ENCODE measurements around the gene TNRC6A.
"Not testable (repeated sequence)": the region's sequence is repeated elsewhere in the genome, so short reads cannot be mapped to it uniquely, and the experiment has no call there.

DNA sequence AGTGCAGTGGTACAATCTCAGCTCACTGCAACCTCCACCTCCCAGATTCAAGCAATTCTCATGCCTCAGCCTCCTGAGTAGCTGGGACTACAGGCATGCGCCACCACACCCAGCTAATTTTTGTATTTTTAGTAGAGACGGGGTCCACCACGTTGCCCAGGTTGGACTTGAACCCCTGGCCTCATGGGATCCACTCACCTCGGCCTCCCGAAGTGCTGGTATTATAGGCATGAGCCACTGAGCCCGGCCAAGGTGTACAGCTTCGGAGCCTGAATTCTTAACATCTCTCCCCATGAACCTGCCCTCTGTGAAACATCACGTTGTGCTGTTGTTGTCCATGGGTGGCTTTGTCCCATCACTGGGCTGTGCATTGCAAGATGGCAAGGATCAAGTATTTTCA lies 127.4 kb downstream of the TNRC6A start:
- TF ChIP-seq CTCF (IDR thresholded peaks at IDR 0.05 in 2 of 3, conservative IDR thresholded peaks at IDR 0.05 in 1 of 3; ENCODE audit: control insufficient read depth in 2 of 3, extremely low read depth in 1 of 3, insufficient read depth in 1 of 3, low read depth in 3 of 3, low read length in 3 of 3); BHLHE40 (IDR thresholded peaks at IDR 0.05; ENCODE audit: borderline replicate concordance in 1 of 2, low read depth in 2 of 2, low read length in 1 of 2); E2F4 (IDR thresholded peaks at IDR 0.05; ENCODE audit: low read depth, low read length); POU2F2 (IDR thresholded peaks at IDR 0.05; ENCODE audit: borderline replicate concordance, low read depth, low read length); FOXK2 (IDR thresholded peaks at IDR 0.05); EZH2 (IDR thresholded peaks at IDR 0.05; ENCODE audit: borderline replicate concordance, control insufficient read depth, low read depth, low read length): not testable (repeated sequence)
- TF ChIP-seq, protein P1, sequence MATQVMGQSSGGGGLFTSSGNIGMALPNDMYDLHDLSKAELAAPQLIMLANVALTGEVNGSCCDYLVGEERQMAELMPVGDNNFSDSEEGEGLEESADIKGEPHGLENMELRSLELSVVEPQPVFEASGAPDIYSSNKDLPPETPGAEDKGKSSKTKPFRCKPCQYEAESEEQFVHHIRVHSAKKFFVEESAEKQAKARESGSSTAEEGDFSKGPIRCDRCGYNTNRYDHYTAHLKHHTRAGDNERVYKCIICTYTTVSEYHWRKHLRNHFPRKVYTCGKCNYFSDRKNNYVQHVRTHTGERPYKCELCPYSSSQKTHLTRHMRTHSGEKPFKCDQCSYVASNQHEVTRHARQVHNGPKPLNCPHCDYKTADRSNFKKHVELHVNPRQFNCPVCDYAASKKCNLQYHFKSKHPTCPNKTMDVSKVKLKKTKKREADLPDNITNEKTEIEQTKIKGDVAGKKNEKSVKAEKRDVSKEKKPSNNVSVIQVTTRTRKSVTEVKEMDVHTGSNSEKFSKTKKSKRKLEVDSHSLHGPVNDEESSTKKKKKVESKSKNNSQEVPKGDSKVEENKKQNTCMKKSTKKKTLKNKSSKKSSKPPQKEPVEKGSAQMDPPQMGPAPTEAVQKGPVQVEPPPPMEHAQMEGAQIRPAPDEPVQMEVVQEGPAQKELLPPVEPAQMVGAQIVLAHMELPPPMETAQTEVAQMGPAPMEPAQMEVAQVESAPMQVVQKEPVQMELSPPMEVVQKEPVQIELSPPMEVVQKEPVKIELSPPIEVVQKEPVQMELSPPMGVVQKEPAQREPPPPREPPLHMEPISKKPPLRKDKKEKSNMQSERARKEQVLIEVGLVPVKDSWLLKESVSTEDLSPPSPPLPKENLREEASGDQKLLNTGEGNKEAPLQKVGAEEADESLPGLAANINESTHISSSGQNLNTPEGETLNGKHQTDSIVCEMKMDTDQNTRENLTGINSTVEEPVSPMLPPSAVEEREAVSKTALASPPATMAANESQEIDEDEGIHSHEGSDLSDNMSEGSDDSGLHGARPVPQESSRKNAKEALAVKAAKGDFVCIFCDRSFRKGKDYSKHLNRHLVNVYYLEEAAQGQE (IDR thresholded peaks at IDR 0.05; ENCODE audit: low read depth, low read length) = not testable (repeated sequence)
